Brain pericyte (primary cell): ENCODE results near the gene ABCC2.
"Not testable (repeated sequence)": the region's sequence is repeated elsewhere in the genome, so short reads cannot be mapped to it uniquely, and the experiment has no call there.

Source experiments
- DNase-seq: peaks from one replicate; pipeline ENCODE4 v3.0.0-alpha.2; 2012; ENCODE audit warnings: low read depth, low spot score

ABCC2 gene

DNA sequence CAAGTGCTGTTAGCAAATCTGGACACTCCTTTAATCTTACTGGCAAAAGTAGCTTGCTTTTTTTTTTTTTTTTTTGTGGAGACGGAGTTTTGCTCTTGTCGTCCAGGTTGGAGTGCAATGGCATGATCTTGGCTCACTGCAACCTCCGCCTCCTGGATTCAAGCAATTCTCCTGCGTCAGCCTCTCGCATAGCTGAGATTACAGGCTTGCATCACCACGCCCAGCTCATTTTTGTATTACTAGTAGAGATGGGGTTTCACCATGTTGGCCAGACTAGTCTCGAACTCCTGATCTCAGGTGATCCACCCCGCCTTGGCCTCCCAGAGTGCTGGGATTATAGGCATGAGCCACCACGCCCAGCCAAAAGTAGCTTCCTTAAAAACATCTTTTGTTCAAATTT is 112.6 kb downstream of the ABCC2 start:
- DNase-seq, result not testable (repeated sequence)

DNA sequence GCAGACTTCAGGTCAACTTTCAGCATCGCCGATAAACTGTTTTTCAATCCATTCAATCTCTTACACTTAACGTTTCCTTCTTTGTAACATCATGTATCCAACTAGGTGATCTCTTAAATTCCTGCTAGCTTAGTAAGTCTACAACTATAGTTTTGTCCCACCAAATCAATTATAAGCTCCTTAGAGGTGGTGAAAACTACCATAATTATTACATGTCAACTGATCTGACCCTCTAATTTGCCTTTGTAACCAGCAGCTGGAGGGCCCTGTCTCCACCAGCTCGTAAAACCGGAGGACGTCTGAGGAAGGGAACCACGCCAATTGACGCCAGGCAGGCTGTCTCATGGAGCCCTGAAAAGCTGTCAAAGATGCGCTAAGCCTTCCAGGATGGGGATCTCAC is 113.4 kb downstream of the ABCC2 start:
- DNase-seq, result no peak
